HFF-Myc (cell line): ENCODE results near the gene NSUN6.

Experiments
- DNase-seq: peaks from one replicate; pipeline ENCODE4 v3.0.0-alpha.2; 2011; ENCODE audit warnings: low read depth; ENCODE audit errors: extremely low read depth
- H3K4me3 ChIP-seq: replicated peaks from 2 replicates; pipeline ENCODE4 v1.5.1; 2011; ENCODE audit warnings: low read depth, mild to moderate bottlenecking, control low read depth, low read length
- TF ChIP-seq, protein P1 (sequence below): IDR thresholded peaks from 2 replicates; pipeline ENCODE4 v1.5.1; 2012; ENCODE audit warnings: mild to moderate bottlenecking, low read depth, low read length, control low read depth; ENCODE audit errors: missing control alignments

NSUN6 gene

DNA sequence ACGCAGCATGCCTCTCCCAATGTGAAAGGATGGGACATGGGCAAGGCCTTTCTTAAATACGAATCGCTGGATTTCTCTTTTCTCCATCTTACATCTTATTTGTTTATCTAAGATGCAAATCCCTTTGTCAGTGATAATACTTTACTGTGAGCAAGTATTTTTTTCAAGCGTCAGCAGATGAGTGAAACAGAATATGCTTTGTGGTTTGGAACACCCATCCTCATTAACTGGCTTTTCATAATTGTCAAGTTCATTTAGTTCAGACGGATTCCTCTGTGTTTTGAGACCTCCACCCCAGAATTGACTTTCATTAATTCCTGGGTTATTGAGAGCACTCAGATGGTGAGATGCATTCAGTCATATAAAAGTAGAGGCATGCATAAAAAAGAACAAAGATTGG lies 149.8 kb downstream of the NSUN6 start:
- DNase-seq: no peak
- no peak overlapping the region for H3K4me3 ChIP-seq

DNA sequence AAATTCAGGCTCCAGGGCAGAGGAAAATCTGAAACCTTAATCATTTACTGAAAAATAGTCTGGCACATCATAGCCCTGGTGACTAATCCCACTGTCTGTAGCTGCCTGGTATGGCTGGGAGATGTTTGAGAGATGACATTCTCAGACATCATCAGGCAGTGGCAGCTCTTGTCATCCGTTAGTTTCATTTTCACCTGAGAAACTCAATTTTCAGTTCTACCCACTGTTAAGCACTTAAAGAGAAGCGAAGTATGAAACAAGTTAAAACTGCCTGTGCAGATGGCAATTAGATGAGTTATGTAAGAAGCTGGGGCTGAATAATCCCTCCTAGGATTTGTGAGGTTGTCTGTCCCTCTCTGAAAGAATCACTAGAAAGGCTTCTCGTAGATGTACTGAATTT lies 150.2 kb downstream of the NSUN6 start:
- DNase-seq: no peak
- H3K4me3 ChIP-seq: no peak overlapping the region
- TF ChIP-seq, protein P1, sequence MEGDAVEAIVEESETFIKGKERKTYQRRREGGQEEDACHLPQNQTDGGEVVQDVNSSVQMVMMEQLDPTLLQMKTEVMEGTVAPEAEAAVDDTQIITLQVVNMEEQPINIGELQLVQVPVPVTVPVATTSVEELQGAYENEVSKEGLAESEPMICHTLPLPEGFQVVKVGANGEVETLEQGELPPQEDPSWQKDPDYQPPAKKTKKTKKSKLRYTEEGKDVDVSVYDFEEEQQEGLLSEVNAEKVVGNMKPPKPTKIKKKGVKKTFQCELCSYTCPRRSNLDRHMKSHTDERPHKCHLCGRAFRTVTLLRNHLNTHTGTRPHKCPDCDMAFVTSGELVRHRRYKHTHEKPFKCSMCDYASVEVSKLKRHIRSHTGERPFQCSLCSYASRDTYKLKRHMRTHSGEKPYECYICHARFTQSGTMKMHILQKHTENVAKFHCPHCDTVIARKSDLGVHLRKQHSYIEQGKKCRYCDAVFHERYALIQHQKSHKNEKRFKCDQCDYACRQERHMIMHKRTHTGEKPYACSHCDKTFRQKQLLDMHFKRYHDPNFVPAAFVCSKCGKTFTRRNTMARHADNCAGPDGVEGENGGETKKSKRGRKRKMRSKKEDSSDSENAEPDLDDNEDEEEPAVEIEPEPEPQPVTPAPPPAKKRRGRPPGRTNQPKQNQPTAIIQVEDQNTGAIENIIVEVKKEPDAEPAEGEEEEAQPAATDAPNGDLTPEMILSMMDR: no peak

More for the DNA sequence above, 149.8 kb downstream of the NSUN6 start:
- TF ChIP-seq, protein P1: no peak

DNA sequence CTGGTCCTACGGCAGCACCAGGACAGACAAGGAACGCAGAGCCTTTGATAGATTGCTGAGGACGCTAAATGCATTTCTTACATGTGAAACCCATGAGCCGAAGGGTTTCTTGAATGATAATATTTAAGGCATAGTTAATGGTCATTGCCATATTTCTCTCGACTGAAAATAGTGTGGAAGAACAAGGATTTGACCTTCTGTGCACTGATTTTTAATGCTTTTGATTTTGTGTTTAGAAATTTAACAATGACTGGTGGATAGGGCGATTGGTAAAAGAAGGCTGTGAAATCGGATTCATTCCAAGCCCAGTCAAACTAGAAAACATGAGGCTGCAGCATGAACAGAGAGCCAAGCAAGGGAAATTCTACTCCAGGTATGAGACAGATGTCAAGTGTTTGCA lies 150.8 kb downstream of the NSUN6 start:
- TF ChIP-seq, protein P1: no peak
- DNase-seq: no peak
- no peak overlapping the region for H3K4me3 ChIP-seq

DNA sequence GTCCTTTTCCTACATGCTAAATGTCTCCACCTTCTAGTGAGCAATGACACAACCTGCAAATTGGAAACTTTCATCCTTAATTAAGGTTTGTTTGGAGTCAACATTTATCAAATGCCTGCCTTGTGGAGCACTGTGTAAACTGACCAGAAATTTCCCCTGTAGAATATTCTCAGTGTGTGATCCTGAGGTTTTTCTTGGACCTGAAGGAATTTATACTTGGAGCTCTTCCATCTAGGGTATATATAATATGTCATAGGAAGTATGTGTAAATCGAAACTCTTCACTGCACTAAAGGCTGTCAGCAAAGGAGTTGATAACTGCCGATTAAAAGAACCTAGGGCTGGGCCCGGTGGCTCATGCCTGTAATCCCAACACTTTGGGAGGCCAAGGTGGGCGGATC lies 152.4 kb downstream of the NSUN6 start:
- TF ChIP-seq, protein P1: no peak
- H3K4me3 ChIP-seq: no peak overlapping the region
- DNase-seq: no peak

DNA sequence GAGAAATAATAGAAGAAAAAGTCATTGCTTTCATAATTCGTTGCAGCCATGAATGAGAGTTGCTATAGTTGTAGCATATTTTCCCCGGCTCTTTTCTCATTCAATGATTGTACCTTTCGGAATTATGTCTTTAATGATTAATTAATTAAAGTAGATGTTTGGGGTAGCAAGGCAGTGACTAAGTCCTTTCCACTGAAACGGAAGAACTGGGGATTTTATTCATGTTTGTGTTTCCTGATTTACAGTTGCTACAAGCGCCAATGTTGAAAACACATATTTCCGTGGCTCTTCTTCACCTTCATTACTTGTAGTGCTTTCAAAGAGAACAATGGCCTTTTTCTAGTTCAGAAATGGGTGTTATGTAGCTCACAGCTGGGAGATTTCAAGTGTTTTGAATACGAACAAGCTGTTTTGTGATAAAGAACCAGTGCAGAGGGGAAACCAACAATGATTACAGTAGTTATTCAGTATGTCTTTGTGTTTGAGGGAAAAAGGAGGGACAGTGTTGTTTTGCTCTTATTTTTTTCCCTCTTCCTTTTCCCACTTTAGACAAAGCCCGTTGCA lies 153.5 kb downstream of the NSUN6 start:
- TF ChIP-seq, protein P1: no peak
- DNase-seq: no peak
- H3K4me3 ChIP-seq: no peak overlapping the region
